ENCODE measurements around the gene FAM217A.
"Not testable (repeated sequence)": the region's sequence is repeated elsewhere in the genome, so short reads cannot be mapped to it uniquely, and the experiment has no call there.

Gene FAM217A, protein sequence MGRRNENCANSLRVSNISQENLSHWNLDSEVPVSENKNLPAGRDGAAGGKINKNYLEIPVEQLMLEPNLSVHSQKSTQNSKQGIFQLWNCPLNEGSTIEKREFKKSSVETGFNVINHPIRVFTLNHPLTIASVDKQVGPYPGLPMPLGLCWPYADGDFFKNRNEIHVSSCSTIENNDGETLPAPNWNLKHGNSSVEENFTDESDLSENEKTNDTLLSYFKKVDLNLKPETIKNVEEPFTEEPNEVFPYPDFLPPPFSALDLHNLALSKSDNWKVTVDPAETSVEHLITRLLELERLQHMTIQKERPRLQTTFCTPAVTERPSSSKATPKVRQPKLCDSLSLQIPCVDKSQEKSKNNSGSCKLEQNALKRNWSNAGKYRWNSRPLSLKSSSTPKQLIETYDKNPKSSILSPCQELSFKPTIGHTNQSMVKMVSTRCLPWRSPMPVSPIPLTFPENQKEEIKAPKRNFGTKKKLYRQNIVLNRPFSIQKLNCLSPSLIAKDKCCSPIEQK

DNA sequence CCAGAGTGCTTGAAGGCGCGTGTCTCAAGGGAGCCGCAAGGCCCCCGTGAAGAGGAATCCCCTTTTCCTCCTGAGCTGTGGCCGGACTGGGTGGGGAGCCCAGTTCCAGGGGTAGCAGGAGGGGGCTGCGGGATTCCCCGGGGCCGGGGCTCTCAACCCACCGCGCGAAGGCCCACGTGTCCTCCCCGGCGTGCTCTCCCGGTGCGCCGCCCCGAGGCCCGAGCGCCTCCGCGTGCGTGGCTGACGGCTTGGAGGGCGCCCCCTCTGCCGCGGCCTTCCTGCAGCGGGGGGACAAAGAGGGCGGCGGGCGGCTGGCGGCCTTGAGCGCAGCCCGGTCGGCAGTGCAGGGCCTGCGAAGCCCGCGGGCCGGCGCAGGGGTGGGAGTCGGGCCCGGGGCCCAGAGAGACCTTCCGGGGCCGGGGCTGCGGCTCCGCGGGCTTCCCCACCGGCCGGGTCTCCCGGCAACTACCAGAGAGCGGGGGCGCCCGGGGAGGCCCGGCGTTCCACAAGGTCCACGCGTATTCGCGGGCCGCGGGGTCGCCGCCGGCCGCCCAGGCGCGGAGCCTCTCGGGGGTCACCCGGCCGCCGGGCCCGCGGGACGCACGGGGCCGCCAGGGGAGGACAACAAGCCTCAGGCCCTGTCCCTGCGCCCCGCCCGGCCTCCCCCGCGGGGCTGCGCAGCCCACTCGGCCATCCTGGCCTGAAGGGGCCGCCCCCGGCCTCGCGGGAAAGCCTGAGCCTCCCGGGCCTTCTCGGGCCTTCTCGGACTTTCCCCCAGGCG, at the start of gene FAM217A:
FAM217A (minus strand) TSS at position 447 of the 781 bp plus-strand sequence. CDS start 1,723 bp downstream, outside the sequence.
- DNase-seq = no peak

DNA sequence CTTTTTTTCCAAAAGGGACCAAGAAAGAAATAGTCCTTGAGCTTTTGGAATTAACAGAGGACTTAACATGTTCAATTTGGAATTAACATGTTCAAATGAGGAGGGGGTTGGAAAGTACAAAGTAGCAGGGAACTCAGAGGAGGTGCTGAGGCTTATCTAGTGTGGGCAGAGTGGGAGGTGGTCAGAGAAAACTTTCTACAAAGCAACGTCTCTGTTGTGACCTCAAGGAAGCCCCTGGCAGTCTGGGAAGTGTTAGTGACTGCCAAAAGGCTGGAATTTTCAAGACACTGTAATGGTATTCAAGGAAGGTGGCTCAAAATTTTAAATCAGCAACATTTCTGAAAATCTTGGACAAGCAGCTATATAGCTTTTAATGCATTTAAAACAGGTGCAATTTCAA, 49.1 kb upstream of the FAM217A start:
- no peak for DNase-seq

DNA sequence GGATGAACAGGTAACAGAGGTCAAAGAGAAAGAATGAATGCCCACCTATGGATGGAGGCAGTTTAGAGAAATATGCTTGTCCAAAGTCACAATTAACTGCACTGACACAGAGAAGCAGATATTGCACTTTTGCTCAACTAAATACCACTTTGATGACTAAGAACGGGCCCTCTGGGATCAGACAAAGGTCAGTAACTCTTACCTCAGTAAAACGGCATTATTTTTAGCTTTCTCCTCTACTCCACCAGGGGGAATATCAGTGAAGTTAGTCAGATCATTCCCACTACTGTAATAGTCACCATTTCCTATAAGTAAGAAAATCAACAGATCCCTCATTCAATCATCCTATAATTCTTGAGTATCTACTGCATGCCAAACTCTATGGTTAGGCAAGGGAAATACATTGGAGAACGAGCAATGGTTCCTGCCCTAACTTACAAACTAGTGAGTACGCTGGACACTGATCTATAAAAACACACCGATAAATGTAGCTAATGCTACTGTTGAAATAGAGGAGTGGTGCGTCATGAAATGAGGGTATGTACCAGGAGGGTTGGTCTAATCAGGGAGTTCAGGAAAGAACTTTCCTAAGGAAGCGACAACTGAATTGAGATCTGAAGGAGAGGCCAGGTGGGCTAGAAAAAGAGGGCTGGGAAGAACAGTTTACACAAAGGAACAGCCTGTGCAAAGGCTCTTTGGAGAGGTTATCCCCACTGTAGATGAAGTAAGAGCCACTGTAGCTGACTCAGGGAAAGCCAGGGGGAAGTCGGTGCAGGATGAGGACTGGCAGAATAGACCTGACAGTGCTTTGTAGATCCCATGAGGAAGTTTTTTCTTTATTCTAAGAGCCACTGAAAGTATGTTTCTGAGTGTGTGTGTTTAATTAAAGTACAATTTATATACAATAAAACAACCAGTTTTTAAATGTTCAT, 47.3 kb upstream of the FAM217A start:
- no peak for DNase-seq

DNA sequence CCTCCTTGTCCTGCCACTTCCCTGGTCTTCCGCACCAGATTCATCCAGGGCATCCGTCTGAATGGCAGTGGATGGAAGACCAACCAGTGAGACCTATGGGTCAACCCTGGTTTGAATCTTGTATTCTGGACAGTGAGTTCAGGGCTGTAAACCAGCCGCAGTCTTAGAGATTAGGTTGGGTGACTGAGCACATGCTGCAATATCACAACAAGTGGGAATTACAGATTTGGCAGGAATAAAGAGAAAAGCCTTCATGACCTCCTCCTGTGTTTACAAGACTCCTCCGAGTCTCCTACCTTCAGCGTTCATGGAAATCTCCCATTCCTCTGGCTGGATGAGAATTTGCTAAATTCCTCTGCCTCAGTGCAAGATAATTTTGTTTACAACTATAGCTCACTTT, 46.6 kb upstream of the FAM217A start:
- DNase-seq = no peak

DNA sequence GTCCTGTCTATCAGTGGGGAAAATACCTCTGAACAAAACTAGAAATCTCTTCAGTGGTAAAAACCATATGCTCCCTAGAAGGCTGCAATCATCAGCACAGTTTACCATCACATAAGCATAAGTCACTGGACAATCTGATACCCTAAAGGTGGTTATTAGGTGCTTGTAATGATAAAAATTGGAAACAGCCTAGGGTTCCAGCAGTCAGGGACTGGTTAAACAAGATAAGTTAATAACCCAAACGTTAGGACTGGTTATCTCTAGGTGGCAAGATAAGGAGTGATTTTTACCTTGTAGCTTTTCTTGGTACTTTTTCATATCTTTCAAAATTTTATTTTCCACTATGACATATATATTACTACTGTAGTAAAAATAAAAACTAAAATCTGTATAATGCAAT, 45.4 kb upstream of the FAM217A start:
- DNase-seq = no peak

DNA sequence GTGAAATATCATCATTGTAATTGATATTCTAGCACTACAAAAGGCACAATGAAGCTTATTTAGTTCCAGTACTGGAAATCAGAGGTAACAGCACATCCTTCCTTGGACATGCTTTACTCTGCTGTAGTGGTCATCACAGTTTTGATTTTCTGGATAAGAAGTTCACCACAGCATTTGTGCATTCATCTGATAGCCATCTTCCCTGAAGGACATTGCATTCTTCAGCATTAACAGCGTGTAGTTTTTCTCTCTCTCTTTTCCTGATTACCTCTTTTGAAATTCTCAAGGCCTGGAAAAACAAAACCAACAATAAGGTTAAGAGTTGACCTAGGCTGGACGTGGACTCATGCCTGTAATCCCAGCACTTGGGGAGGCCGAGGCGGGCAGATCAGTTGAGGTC, 36.8 kb upstream of the FAM217A start:
- DNase-seq = no peak

DNA sequence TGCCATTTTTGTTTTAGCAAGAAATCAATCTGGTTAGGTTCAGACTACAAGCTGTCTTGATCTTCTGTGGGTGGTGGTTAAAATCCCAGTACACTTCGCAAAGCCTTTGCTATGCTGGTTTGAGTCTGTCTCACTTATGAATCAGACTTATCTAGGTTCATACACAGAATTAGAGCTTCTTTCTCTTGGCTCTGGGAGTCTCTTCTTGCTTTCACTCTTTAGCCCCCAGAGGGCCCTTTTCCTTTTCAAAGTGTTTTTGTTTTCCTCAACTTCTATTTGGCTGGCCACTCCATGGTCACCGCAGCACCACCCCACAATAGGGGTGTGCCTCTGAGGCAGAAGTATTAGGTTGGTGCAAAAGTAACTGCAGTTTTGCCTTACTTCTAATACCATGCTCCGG, 35.2 kb upstream of the FAM217A start:
- DNase-seq = no peak

DNA sequence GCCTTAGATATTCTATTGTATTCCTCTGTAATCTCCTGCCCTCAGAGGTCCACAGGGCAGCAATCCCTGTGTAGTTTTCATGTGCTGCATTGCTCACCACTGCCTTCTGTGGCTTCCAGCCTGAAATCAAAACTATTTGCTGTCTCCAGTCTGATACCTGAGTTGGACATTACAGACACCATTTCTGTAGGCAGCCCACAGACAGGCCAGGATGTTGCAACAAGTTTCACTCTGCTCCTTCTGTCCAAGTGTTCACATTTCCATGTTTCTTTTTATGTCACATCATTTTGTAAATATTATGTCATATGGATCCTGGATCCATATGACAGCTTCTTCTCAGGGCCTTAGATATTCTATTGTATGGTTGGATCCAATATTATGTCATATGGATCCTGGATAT, 34.7 kb upstream of the FAM217A start:
- no peak for DNase-seq

DNA sequence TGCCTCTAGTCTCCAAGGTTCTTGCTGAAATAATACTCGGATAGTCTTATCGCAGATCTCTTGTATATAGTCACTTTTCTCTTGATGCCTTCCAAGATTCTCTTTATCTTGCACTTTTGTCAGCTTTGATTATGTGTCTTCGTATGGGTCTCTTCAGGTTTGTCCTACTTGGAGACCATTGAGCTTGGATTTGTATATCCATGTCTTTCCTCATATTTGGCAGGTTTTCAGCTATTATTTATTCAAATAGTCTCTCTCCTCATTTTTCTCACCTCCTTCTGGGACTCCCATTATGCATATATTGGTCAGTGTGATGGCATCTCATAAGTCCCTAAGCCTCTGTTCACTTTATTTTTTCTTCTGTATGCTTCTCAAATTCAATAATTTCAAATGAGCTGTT, 33.4 kb upstream of the FAM217A start:
- no peak for DNase-seq

DNA sequence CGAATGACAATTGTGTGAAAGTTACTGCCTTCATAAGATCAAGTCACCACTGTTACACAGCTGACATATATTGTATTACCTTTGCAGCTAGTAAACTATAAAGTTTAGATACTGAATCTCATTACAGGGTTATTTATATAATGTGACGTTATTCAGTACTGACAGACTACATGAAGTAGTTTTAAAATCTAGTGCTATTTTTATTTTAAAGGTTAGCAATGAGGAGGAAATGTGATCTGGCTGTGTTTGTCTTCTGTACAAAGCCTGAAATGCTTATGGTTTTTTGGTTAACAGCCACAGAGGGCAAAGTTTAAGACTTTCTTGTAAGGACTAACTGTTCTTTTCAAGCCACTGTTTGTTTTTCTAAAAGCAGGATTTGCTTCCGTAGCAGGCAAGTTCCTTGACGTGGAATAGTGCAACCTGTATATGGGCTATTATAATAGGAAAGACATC, 30.5 kb upstream of the FAM217A start:
- not testable (repeated sequence) for DNase-seq

DNA sequence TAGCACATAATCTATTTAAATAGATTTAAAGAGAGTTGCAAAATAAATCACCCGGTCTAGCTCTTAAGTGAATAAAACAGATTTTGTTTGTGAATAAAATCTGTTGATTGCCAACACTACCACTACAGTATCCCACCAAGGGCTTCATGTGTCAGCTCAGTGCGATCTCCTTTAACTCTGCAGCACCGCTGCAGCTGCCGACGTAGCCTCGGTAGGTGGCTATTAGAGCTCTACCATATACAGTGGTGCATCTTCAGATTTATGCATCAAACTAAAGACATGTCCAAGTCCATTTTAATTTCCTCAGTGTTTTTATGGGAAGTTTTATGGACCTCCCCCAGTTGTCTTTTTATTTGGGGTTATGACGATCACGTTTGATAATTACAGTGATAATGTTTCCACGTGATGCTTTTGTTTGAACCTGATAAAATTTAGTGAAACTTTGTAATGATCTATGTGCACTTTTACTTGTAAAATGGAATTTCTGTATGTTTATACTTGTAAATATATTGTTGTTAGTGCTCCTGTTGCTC, 29.7 kb upstream of the FAM217A start:
- no peak for DNase-seq

DNA sequence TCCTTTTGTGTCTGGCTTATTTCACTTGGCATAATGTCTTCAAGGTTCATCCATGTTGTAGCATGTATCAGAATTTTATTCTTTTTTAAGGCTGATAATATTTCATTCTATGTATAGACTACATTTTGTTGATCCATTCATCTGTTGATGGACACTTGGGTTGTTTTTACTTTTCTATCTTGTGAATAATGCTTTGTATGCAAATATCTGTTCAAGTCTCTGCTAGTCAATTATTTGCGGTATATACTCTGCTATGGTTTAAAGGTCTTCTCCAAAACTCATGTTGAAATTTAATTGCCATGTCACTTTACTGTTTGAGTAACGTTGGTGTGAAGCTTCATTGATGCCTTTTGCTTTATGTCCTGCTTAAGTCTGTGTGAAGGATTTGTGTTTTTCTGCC, 28.9 kb upstream of the FAM217A start:
- no peak for DNase-seq

DNA sequence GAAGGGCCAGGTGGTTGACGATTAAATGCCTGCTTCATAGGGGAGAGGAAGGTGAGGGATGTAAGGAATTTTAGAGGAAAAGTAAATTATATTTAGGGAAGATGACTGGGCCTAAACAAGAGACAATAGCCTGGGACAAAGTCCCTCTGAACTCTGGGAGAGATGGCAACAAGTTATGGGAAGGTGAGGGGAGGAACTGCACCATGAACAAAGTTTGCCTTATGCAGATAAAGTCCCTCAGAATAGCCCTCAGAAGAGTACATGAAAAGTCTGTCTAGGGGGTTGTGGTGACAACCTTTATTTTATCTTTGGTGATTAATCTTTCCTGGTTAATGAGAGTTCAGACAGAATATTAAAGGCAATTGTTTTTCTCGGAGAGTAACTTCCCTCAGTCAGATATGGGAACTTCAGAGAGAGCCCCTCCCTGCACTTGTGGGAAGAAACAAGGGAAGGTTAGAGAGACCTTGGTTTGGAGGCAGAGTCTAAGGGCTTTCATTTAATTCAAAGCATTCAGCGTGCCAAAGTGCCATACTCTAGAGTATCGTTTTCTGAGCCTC, 27.1 kb upstream of the FAM217A start:
- no peak for DNase-seq

DNA sequence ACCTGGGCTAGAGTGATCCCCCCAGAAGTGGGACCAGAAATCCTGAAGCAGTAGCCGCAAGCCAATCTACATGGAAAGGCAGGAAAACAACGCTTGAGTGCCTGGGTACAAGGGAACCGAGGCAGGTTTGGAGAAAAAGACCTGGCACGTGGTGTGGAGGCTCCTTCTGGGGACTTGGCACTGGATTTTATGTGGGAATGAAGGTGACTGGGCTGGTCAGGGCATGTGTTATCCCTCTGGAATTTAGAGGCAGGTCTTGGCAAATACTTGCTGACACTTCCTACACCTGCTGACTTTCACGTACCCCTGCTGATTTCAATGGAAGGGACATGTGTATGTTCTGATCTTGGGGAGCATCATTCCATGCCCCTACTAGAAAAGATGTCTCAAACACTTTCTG, 25.0 kb upstream of the FAM217A start:
- no peak for DNase-seq

DNA sequence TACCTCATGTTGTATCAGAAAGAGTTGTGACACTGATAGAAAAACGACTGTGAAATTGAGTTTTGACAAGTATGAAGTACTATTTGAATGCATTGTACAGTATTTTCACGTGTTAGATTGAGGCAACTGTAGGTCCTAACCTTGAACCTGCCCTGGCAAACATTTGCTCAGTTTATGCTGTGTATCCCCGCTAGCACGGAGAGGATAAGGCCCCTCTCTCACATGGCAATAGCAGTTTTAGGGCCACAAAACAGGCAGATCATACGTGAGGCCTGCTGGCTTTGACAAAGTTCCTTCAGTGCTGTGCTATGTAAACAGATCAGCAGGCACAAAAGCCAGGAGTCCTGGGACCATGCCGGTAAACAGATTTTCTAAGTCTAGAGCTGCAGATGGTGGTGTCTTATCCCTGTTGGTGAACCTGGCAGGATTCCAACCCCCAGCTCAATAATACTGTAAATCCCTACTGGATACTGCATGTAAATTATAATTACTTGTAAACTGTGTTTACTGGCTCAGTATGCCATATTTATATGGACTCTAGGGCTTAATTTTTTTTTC, 23.8 kb upstream of the FAM217A start:
- DNase-seq = no peak

DNA sequence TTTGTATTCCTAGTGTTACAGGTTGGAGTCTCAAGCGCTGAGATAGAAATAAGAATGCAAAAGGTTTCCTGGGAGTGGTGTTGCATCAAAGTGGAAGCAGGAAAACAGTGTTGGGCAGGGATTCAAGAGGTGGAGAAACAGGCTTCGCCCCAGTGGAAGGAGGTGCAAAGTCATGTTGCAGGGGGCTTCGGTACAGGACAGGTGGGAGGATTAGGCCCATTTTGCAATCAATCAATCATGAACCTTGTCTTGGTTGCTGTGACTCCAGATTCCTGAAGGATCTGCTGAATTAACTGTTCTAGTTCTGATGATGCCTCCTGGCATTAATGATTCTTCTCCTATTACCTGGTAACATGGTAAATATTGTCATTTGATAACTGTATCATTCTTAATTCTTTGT, 22.4 kb upstream of the FAM217A start:
- DNase-seq = no peak

DNA sequence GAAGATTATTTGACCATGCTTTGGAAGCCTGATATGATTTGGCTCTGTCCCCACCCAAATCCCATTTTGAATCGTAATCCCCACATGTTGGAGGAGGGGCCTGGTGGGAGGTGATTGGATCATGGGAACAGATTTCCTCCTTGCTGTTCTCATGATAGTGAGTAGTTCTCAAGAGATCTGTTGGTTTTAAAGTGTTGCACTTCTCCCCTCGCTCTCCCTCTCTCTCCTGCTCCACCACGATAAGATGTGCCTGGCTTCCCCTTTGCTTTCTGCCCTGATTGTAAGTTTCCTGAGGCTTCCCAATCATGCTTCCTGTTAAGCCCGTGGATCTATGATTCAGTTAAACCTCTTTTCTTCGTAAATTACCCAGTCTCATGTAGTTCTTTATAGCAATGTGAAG, 21.7 kb upstream of the FAM217A start:
- no peak for DNase-seq

DNA sequence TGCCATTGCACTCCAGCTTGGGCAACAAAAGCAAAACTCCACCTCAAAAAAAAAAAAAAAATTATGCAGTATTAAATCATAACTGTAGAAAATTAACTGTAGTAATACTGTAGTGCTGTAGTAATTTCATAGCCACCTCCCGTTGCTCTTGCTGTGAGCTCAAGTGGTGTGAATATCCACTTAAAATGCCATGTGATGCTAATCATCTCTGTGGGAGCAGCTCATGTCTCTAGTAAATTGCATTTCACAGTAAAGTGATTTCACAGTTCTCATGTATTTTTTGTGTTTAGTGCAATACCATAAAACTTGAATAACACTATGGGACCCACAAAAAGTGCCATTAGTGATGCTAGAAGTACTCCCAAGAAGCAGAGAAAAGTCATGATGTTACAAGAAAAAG, 14.4 kb upstream of the FAM217A start:
- DNase-seq = no peak

DNA sequence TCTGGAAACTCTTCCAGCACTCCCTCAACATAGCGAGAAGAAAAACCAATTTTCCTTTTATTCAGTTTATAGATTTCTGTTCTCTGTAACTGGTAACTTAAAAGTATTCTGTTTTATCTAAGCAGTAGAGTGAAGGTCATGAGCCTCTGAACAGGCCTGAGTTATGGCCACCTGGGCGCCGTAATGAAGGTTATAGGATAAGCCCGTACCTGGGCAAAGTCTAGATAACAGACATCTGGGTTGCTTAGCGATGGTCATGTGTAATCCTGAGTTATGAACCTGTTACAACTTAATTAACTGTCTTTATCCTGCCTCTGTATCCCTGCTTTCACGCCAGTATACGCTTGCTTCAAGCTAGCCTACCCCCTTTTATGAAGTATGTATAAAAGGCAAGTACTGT, 13.0 kb upstream of the FAM217A start:
- no peak for DNase-seq

DNA sequence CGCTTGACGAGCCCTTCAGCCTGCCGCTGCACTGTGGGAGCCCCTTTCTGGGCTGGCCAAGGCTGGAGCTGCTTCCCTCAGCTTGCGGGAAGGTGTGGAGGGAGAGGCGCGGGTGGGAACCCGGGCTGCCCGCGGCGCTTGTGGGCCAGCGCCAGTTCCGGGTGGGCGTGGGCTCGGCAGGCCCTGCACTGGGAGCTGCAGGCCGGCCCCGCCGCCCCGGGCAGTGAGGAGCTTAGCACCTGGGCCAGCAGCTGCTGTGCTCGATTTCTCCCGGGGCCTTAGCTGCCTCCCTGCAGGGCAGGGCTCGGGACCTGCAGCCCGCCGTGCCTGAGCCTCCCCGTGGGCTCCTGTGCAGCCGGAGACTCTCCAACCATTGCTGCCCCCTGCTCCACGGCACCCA, 11.1 kb upstream of the FAM217A start:
- DNase-seq = not testable (repeated sequence)

DNA sequence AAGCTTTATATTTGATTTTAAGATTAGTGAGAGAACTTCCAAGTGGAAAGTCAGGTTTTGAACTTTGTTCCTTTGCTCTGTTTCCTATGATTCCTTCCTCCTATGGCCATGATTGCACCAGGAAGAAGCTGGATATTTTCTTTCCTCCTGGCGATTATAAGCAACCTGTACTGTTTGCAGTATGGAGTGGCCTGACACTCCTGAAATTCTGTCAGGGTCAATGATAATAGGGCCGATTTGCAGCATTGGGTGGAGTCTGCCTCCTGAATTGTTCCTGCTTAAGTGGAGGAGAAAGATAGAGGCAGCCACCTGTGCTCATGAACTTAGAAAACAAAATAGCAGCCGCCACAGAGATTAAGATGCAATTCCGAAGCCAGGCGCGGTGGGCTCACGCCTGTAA, 9.8 kb upstream of the FAM217A start:
- no peak for DNase-seq

DNA sequence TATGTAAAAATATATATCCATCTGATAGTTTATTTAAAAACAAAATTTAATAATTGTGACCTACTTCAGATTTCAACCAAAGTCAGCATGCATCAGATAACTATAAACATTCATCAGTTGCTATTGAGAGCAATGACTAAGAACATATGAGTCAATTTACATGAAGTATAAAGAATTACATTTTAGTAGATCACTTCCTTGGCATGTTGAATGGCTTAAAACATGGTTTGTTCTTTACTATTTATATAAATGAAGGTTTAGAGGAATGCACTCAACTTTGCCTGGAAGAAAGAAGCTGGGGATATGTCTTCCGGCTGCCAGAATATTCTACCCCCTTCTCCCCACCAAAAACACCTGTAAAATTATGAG, 6.4 kb upstream of the FAM217A start:
- no peak for DNase-seq

All from GDM1 (cell line).